Activated CD8-positive, alpha-beta memory T cell treated with anti-CD3 and anti-CD28 coated beads, Interleukin-2, amount 50 U/mL, for 1 hour (primary cell): ENCODE measurements around the gene CRYBB3.
"Not testable (repeated sequence)": the region's sequence is repeated elsewhere in the genome, so short reads cannot be mapped to it uniquely, and the experiment has no call there.

Source experiments
- DNase-seq: peaks from one replicate; pipeline ENCODE4 v3.0.0-alpha.2; 2020; ENCODE audit errors: extremely low read depth

Gene CRYBB3

DNA sequence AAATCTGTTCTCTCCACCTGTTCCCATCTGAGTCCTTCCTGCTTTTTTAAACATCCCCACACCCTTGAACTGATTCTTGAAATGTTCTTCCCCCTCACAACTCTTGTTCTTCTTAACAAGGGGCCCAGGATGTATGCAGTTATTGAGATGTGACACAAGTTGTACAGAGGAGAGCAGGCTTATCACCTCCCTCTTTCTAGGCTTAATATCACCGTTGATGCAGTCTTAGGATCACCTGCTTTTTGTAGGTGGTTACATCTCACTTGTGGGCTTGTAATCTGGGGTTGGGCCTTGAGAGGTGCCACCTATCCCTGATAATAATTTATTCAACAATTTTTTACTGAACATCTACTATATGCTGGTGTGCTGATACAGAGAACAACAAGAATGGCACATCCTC, 6.2 kb downstream of the CRYBB3 start:
- no peak for DNase-seq

DNA sequence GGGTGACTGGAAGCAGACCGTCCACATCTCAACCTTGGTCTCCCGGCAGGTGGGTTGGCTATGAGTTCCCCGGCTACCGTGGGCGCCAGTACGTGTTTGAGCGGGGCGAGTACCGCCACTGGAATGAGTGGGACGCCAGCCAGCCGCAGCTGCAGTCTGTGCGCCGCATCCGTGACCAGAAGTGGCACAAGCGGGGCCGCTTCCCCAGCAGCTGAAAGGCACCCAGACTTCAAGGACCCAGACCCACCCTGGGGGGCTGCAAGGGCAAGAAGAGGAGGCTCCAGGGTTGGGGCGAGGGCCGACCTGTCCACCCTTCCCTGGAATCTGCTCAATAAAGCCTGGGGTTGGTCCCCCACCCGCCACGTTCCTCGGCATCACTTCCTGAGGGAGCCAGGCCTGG, 7.3 kb downstream of the CRYBB3 start:
- DNase-seq = no peak

DNA sequence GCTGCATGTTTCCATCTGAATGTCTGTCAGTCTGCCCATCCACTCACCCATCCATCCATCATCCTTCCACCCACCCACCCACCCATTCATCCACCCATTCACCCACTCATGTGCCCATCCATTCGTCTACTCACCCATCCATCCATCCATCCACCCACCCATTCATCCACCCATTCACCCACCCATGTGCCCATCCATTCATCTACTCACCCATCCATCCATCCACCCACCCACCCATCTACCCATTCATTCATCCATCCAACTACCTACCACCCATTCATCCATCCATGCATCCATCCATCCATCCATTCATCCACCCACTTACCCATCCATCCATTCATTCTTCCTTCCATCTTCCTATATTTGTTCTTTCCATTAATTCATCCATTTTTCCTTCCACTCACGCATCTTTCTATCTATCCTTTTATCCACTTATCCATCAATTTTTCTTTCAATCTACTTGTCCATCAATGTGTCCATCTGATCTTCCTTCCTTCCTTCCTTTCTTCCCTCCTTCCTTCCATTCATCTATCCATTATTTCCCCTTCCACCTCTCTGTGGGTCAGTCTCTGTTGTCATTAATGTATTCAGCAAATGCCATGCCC, 8.0 kb downstream of the CRYBB3 start:
- DNase-seq = no peak

DNA sequence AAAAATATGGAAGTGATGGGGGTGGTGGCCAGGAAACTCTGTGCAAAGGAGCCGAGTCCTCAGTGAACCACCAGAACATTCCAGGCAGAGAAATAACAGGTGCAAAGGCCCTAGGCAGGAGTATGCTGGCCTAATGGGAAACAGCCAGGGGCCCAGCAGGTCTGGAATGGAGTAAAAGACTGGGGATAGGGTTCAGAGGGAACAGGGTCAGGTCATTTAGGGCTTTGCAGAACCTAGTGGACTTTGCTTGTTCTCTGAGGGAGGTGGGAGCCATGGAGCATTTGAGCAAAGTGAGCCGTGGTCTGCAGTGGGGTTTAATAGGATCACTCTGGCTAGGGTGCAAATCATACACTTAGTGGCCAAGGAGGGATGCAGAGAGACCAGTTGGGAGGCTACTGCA, 8.7 kb downstream of the CRYBB3 start:
- DNase-seq = no peak

DNA sequence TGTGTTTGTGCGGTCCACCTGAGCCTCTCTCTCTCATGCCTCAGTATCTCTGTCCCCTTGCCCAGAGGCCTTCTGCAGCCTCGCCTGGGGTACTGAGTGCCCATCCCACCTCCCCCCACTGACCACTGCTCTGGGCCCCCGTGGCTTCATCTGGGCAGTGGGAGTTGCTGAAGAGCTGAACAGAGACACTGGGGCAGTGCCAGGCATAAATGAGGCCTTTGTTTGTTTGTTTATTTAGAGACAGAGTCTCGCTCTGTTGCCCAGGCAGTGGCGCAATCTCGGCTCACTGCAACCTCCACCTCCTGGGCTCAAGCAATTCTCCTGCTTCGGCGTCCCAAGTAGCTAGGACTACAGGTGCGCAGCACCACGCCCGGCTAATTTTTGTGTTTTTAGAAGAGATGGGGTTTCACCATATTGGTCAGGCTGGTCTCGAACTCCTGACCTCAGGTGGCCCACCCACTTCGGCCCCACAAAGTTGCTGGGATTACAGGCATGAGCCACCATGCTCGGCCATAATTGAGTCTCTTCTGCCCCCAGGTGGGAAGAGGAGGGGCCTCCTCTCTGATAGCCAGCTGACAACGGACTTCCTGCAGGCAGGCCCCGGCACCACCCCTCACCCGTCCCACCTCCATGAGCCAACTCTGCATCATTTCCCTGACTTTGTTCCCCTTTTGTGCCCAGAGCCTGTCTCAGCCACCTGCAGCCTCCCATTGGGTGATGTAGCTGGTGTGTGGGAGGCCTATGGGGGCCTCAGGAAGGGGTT, 9.3 kb downstream of the CRYBB3 start:
- no peak for DNase-seq

DNA sequence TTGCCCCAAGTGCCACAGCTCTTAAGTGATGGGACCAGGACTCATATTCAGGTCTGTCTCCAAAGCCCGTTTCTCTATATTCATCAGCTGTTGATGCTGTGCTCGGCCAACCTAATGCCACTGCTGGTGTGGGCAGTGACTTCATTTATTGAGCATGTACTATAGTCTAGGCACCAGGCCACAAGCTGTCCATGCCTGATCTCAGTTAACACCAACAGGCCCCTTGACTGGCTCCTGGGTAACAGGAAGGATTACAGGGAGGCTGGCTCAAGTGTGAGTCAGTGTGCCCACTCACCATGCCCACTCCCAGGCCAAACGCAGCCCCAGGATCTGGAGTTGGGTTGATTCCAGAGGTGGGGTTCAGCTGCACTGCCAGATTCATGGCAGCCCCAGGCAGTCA, 11.1 kb downstream of the CRYBB3 start:
- DNase-seq = no peak

DNA sequence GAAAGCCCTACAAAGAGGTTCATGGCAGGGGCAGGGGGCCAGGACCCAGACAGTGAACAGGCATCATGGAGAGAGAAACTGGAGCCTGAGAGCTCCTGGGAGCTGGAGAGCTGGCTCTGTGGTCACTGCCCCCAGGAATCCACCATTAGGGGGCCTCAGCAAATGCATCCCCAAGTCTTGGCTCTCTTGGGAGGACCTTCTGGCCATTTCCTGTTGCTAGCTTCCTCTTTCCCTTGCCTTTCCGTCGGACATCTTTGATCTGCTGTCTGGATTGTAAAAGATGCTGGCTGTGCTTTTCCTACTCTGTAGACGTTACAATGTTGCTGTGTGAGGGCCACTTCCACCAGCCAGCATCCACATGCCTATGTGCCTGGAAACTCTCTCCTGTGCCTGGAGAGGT, 12.7 kb downstream of the CRYBB3 start:
- DNase-seq = no peak

DNA sequence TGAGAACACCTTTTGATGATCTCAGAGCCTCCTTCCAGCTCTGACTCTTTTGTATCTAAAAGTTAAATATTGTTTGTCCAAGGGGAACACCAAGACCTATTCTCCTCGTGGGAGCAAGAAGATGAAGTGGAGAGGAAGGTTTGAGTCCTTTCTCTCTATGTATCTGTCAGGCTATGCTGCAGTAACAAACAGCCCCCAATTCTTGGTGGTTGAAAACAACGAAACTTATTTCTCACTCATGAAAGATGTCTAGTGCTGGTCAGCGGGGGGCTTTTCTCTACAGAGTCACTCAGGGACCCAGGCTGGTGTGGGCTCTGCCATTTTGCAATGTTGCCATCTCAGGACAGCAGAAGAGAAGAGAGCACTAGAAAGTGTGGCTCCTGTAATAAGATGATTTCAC, 13.6 kb downstream of the CRYBB3 start:
- DNase-seq = no peak

DNA sequence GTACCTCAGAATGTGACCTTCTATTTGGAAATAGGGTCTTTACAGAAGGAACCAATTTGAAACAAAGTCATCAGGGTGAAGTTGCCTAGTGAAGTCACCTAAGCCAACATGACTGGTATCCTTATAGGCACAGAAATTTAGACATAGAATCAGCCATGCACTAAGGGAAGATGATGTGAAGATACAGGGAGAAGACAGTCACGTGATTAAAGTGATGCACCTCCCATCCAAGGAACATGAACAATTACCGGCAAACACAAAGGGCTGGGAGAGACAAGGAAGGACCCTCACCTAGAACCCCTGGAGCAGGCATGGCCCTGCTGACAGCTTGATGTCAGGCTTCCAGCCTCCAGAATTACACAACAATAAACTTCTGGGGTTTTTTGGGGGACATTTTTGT, 16.6 kb downstream of the CRYBB3 start:
- DNase-seq = no peak

DNA sequence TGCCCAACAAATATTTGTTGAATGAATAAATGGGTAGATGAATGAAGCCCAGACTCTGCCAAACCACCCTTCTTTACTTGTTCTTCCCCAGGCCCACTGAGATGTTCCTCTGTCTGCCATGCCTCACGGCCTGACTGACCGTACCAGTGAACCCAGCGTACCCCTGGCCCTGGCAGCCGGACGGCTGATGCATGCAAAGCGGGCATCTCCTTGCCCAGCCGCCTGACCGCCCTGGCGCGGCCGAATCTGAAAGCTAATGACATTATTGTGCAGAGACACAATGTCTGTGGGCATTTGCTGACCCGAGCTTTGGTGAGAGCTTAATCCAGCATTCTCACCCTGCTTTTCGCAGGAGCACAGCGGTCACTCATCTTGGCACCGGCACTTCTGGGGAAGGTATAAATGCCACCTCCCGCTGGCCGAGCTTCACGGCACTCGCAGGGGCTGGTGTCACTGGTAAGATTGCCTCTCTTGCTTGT, 19.6 kb downstream of the CRYBB3 start, which contains the start of gene CRYBB2:
TSS of gene CRYBB2 (plus strand) at position 429 of the 479 bp plus-strand sequence. CDS start 1,791 bp downstream, outside the sequence.
- DNase-seq = no peak

DNA sequence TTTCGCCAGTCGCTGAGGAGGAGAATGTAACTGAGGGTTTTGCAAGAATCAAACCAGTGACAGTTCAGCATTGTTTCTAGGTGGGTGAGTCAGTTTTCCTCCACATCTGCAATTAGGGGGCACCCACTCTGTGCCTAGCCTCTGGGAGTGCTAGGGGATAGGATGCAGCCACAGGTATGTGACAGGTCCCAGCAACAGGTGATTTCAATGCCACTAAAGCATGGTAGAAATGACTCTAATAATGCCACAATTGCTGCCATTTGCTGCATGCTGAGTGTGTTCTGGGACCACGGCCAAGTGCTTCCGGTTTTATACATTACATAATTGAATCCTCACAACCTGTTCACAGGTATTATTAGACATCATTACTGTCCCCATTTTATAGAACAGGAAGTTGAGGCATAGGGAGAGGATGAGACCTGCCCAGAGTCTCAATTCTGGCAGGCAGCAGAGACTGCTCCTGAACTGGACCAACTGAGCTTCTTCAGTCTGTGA, 20.3 kb downstream of the CRYBB3 start:
- DNase-seq = no peak

DNA sequence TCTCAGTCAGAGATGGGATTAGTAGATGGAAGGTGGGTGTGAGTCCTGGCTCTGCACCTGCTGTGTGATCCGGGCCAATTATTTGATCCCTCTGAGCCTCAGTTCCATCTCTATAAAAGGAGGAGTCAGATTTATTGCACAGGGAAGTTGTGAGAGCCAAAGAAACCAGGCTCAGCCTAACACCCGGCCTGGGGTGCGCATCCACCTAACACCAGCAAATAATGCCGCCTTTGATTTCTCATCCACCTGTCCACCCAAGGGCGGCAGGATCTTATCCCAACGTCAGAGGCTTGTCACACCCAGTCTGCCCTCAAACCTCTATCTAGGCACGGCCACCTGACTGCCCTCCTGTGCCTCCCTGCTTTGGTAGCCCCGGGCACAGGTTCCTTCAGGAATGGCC, 22.1 kb downstream of the CRYBB3 start:
- DNase-seq = no peak

DNA sequence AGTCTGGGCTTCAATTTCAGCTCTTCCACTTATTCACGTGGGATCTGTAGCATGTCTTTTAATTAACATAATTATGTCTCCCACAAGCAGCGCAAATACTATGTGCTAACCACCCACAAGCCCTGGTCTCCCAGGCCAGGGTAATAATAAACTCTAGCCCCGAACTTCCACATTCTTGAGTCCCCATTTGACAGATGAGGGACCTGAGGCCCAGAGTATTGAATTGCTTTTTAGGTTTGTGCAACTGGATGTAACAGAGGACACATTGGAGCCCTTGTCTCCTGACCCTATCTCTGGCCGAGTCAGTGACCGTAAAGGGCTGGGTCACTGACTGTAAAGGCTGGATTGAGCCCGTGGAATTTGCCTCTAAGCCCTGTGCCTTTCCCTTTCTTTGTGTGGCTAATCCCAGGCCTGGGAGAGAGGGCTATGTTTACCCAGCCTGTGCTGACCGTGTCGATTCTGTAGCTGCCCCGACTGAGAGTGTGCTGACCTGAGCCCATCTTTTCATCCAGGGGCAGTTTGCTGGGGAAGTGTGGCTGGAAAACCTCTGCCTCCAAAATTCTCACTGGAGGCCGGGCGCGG, 23.7 kb downstream of the CRYBB3 start:
- DNase-seq = no peak

DNA sequence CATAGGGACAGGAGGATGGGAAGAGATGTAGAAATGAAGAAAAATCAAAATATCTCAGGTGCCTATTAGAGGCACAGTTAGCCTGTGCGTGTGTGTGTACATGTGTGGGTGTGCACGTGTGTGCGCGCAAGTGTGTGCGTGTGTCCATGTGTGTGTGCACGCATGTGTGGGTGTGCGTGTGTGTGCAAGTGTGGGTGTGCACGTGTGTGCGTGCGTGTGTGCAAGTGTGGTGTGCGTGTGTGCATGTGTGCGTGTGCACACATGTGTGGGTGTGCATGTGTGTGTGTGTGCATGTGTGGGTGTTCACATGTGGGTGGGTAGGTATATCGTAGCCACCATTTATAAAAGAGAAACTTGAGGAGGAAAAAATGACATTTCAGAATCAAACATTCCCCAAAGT, 29.2 kb downstream of the CRYBB3 start:
- no peak for DNase-seq

DNA sequence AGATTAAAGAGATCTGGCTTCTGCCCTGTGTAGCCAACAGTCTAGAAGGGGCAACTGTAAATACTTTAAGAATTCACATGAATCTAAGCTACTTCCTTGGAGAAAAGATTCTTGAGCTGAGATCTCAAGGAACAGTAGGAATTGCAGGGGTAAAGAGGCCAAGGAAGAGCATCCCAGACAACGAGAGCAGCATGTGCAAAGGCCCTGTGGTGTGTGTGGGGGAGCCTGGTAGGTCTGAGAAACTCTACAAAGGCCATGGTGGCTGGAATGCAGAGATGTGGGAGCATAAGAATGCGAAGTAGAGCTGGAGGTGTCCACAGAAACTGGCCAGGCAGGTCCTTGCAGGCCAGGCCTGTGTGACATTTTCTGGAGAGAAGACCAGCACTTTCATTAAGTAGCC, 31.1 kb downstream of the CRYBB3 start:
- DNase-seq = not testable (repeated sequence)

DNA sequence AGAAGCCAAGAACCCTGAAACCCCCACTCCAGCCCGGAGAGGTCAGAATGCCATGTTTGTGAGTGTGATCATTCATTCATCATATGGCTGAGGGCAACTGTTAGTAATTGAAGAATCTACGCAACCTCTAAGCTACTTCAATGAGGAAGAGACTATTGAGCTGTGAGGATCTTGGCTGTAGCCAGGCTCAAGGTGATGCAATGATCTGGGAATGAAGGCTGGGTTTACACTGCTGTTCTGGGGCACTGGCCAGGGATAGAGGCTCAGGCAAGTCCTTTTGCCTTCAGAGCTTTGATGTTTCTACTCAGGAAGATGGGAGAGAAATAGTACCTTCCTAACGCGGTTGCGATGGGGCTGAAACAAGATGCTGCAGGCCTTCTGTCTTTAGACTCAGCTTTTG, 32.6 kb downstream of the CRYBB3 start:
- no peak for DNase-seq

DNA sequence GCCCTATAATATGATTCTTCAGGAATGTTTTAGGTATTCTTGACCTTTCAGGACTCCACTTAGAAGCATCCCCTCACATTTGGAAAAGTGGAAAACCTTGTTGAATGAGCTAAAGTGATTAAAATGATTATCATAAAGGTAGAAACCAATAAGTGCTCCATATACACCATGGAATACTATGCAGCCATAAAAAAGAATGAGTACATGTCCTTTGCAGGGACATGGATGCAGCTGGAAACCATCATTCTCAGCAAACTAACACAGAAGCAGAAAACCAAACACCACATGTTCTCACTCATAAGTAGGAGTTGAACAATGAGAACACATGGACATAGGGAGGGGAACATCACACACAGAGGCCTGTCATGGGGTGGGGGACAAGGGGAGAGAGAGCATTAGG, 34.0 kb downstream of the CRYBB3 start:
- not testable (repeated sequence) for DNase-seq

DNA sequence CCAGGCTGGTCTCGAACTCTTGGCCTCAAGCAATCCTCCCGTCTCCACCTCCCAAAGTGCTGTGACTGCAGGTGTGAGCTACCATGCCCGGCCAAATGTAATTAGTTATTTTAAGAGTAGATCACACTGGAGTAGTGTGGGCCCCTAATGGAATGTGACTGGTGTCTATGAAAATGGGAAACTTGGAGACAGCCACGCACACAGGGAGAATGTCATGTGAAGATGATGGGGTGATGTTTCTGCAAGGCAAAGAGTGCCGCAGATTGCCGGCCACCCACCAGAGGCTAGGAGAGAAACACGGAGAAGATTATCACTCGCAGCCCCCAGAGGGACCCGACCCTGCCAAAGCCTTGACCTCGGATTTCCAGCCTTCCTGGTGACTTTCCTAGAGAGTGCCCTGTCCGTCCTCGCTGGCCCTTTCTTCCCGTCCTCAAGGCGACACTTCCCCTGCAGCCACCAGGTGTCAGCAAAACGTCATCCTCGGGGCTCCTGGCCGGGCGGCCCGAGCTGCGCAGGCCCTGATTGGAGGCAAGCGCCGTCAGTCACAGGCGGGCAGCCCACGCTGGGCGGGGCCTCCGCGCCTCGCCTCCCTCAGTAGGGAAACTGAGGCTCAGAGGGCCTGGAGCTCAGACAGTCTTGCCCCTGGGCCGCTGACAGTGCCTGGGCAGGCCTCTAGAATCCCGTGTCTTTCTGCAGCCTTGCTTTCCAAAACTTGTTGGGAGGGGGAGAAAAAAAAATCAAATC, 36.1 kb downstream of the CRYBB3 start:
- DNase-seq = no peak

DNA sequence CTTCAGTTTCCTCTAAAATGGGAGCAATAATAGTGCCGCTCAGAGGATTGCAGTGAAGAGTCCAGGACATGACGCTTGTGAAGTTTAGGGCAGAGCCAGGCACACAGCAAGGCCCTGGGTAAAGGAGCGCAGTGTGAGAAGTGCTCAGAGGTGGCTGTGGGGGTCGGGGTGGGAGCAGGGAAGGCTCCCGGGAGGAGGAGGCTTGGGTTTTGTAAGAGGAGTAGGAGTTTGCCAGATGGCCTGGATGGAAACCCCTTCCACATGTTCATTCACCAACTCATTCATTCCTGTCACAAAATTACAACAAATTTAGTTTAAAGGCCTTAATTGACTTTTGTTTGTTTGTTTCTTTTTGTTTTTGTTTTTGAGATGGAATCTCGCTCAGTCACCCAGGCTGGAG, 36.8 kb downstream of the CRYBB3 start:
- DNase-seq = no peak

DNA sequence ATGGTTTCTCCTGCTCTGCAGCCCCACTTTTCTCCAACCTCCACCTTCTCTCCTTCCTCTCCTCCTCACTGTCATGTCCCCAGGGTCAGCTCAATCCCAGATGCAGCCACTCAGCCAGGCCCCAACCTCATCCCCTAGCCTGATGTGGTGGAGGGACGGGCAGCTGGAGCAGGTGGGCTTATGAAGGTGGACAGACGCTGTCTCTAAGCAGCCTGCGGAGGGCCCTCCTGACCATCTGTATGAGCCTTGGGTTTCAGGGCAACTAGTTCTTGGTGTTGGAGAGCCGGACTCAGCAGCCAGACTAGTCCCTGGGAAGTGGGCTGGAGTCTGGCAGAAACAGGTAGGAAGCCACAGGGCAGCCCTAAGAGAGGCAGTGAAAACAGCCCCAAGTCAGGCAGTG, 37.8 kb downstream of the CRYBB3 start:
- DNase-seq = no peak

DNA sequence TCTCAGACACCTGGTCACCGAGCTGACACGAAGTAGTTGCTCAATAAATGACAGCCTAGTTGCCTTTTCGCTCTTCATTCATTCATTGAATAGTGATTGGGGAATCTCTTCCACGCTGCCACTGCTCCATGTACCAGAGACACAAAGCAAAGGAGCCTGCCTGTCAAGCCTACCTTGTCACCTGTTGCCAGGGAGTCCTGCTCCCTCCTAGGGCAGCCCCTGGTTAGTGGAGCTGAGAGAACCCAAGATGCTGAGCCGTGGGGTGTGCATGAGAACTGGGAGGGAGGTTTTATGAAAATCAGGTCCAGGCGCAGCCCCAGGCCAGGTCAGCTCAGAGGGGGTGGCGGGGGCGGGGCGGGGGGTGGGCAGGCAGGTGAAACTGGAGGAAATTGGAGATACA, 38.4 kb downstream of the CRYBB3 start:
- not testable (repeated sequence) for DNase-seq

DNA sequence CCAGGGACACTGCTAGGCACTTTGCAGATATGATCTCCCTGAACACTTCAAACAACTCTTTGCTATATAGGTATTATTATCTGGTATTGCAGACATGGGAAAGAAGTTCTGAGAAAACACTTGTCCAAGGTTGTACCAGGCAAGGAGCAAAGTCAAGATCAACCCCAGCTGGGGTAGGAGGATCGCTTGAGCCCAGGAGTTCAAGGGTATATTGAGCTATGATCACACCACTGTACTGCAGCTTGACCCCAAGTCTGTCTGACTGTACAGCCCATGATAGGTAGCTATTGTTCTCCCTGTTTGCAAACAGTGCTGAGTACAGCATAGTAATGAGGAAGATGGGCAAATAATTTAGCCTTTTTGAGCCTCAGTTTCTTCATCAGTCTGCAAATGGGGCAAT, 55.5 kb downstream of the CRYBB3 start:
- not testable (repeated sequence) for DNase-seq
